ENCODE data around the gene SRRM3. TPM values are rescaled to one million over a fixed set of nuclear protein-coding genes. Genes with fewer than 3 reads are reported as not detected.

Gene SRRM3
- total and polyA plus RNA-seq, 9 of the 15 experiments (the other 6 are each of a cell fraction or from before 2014, with no cell fraction given), result 0.04 to 0.91 (median 0.46) TPM; not detected in 2

DNA sequence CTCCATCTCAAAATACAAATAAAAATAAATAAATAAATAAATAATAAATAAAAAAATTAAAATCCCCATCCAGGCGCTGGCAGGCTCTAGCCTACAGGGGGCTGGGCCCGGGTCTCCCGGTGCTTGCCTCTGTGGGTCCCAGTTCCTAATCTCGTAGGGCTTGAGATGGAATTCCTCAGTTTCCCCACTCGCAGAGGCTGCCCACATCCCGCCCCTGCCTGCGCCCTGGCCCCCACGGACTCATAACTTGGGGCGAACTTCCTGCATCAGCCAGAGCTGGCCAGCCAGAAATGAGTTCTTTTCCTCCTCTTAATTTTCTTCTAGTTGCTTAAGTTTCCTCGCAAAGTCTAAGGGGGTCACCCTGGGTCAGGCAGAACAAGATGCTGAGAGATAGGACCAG is 22.0 kb upstream of the SRRM3 start (continued):
- TF ChIP-seq, protein P1, sequence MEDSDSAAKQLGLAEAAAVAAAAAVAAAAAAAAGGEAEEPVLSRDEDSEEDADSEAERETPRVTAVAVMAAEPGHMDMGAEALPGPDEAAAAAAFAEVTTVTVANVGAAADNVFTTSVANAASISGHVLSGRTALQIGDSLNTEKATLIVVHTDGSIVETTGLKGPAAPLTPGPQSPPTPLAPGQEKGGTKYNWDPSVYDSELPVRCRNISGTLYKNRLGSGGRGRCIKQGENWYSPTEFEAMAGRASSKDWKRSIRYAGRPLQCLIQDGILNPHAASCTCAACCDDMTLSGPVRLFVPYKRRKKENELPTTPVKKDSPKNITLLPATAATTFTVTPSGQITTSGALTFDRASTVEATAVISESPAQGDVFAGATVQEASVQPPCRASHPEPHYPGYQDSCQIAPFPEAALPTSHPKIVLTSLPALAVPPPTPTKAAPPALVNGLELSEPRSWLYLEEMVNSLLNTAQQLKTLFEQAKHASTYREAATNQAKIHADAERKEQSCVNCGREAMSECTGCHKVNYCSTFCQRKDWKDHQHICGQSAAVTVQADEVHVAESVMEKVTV (CRISPR knock-in tag; IDR thresholded peaks at IDR 0.05), result no peak
- TF ChIP-seq, protein P2, sequence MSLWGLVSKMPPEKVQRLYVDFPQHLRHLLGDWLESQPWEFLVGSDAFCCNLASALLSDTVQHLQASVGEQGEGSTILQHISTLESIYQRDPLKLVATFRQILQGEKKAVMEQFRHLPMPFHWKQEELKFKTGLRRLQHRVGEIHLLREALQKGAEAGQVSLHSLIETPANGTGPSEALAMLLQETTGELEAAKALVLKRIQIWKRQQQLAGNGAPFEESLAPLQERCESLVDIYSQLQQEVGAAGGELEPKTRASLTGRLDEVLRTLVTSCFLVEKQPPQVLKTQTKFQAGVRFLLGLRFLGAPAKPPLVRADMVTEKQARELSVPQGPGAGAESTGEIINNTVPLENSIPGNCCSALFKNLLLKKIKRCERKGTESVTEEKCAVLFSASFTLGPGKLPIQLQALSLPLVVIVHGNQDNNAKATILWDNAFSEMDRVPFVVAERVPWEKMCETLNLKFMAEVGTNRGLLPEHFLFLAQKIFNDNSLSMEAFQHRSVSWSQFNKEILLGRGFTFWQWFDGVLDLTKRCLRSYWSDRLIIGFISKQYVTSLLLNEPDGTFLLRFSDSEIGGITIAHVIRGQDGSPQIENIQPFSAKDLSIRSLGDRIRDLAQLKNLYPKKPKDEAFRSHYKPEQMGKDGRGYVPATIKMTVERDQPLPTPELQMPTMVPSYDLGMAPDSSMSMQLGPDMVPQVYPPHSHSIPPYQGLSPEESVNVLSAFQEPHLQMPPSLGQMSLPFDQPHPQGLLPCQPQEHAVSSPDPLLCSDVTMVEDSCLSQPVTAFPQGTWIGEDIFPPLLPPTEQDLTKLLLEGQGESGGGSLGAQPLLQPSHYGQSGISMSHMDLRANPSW (CRISPR knock-in tag; IDR thresholded peaks at IDR 0.05), result no peak

DNA sequence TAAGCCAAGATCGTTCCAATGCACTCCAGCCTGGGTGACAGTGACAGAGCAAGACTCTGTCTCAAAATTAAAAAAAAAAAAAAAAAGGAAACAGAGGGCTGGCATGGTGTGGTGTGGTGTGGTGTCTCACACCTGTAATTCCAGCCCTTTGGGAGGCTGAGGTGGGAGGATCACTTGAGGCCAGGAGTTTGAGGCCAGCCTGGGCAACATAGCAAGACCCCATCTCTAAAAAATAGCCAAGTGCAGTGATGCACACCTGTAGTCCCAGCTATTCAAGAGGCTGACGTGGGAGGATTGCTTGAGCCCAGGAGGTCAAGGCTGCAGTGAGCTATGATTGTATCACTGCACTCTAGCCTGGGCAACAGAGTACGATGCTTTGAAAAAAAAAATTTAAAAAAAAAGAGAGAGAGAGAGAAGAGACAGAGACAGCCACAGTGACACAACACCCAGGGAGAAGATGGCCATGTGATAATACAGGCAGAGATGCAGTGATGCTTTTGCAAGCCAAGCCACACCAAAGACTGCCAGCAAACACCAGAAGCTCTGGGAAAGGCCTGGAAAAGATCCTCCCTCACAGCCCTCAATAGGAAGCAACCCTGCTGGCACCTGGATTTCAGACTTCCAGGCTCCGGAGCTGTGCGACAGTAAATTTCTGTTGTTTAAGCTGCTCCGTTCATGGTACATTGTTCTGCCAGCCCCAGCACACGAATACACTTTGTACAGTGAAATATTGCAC is 19.3 kb upstream of the SRRM3 start:
- Histone ChIP-seq H2AFZ (ENCODE audit: low read depth, low read length) (no peak overlapping the region), H3K79me2 (ENCODE audit: control insufficient read depth, insufficient read depth, low read length) (no peaks in the 10 kb centered on the region), H3K36me3 (ENCODE audit: control insufficient read depth, insufficient read depth, low read length) (no peaks in the 10 kb centered on the region), H3K4me1 (replicated peaks in 1 of 2; ENCODE audit: control insufficient read depth in 2 of 2, insufficient read depth in 2 of 2, low read length in 2 of 2) (peaks cover 0 to 16% of the 10 kb centered on the region in 2 experiments; a peak in 2 of 5 replicates), H4K20me1 (replicated peaks; ENCODE audit: control insufficient read depth, insufficient read depth, low read length) (0 out of 2 replicates have a peak, but pooled peaks cover 4% of the 10 kb centered on the region), H3K4me3 (no peak overlapping the region), H3K9me3 (replicated peaks; ENCODE audit: control insufficient read depth, insufficient read depth, low read depth, low read length) (no peaks in the 10 kb centered on the region), H3K27ac (ENCODE audit: extremely low read depth, low read depth, low read length) (no peak overlapping the region), H3K9ac (ENCODE audit: insufficient read depth in 1 of 2, low read depth in 2 of 2, low read length in 2 of 2) (no peak overlapping the region), H3K9me1 (ENCODE audit: control insufficient read depth, insufficient read depth, low read length) (no peaks in the 10 kb centered on the region), H3K27me3 (ENCODE audit: control insufficient read depth in 2 of 2, insufficient read depth in 2 of 2, low read length in 2 of 2) (peaks cover 13 to 33% of the 10 kb centered on the region in 2 experiments; a peak in 3 of 5 replicates), H3K4me2 (ENCODE audit: insufficient read depth, low read length) (no peak overlapping the region)
- intact Hi-C loops (cut with micrococcal nuclease) (no loop called here), in situ Hi-C loops (cut with MboI) (loop anchor here (5.0 kb wide), 1 partner anchor 80 kb away; no protein-coding TSS in a partner anchor)
- POLR2A ChIA-PET, result interaction anchor here (0.6 kb wide), 1 partner anchor 15 kb away, joined by 3 read pairs; no protein-coding TSS in a partner anchor
- DNase-seq (ENCODE audit: extremely low read depth in 1 of 4, low spot score in 3 of 4), result no peak
- BruUV-seq (replicated peaks), result no TSS peak
- CTCF ChIA-PET (ENCODE audit: low intra/inter-chr PET ratio), result interaction anchor here (0.6 kb wide), 1 partner anchor 1150 kb away, joined by 4 read pairs; no protein-coding TSS in a partner anchor
- ATAC-seq, result no peak
- WGBS (ENCODE audit: insufficient coverage, low coverage, missing lambda C conversion rate), result 5% methylated on average over 7 of the region's 7 CpGs
- no peak for FAIRE-seq
- TF ChIP-seq SREBF2 (CRISPR knock-in tag; IDR thresholded peaks at IDR 0.05), result no peak
- no peak for TF ChIP-seq PCBP2 (IDR thresholded peaks at IDR 0.05; ENCODE audit: low read depth, low read length, poor library complexity, severe bottlenecking)
- peak; percentile 89 for TF ChIP-seq ZNF121 (CRISPR knock-in tag; conservative IDR thresholded peaks at IDR 0.05)
- TF ChIP-seq BCOR (IDR thresholded peaks at IDR 0.05), result 0 out of 2 replicates have a peak, but pooled peaks have one; percentile 22
- TF ChIP-seq CBX2 (IDR thresholded peaks at IDR 0.05; ENCODE audit: insufficient read depth, low read length, poor library complexity, severe bottlenecking), result no peak
- no peak for TF ChIP-seq HDAC1 (IDR thresholded peaks at IDR 0.05)

Data from K562 (cell line).